Suprapubic skin (tissue), 4 donors: ENCODE data around the gene IGF2BP3. TPM values are rescaled to one million over a fixed set of nuclear protein-coding genes. Genes with fewer than 3 reads are reported as not detected.

Experiments used
- DNase-seq, 2 donors: peaks; one replicate each; pipeline ENCODE4 v3.0.0-alpha.2; 2019; ENCODE audit warnings: low spot score in 2 of 2
- H3K27ac ChIP-seq: fragments of 200-600 bp; sonication (generic); one replicate; pipeline ENCODE4 v1.5.1; 2019
- H3K27me3 ChIP-seq: fragments of 200-600 bp; sonication (generic); one replicate; pipeline ENCODE4 v1.5.1; 2019
- H3K36me3 ChIP-seq: fragments of 200-600 bp; sonication (generic); one replicate; pipeline ENCODE4 v1.5.1; 2019
- H3K4me1 ChIP-seq: fragments of 200-600 bp; sonication (generic); one replicate; pipeline ENCODE4 v1.5.1; 2019
- H3K4me3 ChIP-seq: fragments of 200-600 bp; sonication (generic); one replicate; pipeline ENCODE4 v1.5.1; 2019; ENCODE audit warnings: mild to moderate bottlenecking
- H3K9me3 ChIP-seq: fragments of 200-600 bp; sonication (generic); one replicate; pipeline ENCODE4 v1.5.1; 2019
- EP300 ChIP-seq: sonication (generic); formaldehyde crosslinking; IDR thresholded peaks from one replicate; pipeline ENCODE4 v1.6.1; 2017; ENCODE audit warnings: antibody characterized with exemption
- POLR2A ChIP-seq, 2 donors: fragments of 450-650 bp; IDR thresholded peaks; one replicate each; pipeline ENCODE4 v1.6.1; 2017; ENCODE audit warnings: antibody characterized with exemption in 2 of 2, mild to moderate bottlenecking in 2 of 2, moderate library complexity in 2 of 2
- POLR2AphosphoS5 ChIP-seq, 3 donors: sonication (generic); formaldehyde crosslinking; IDR thresholded peaks; one replicate each; pipeline ENCODE4 v1.6.1; 2017; ENCODE audit warnings: antibody characterized with exemption in 3 of 3
- WGBS: methylation state at CpG from one replicate; pipeline ENCODE4 v1.1.5; 2018; 5-methylcytosine and 5-hydroxymethylcytosine counted together
- total RNA-seq, 4 donors: library from RNA; depleted of rRNA; stranded (reverse); fragments of >200 nt; gene quantifications; one replicate each; pipeline ENCODE4 v1.1.0, GENCODE V29; 2016
- TF ChIP-seq, protein P1 (sequence below), 2 donors: fragments of 200-600 bp in 1 of 2; fragments of 450-650 bp in 1 of 2; sonication (generic) in 1 of 2; IDR thresholded peaks; one replicate each; pipeline ENCODE4 v1.5.1; 2016 to 2019; ENCODE audit warnings: antibody characterized with exemption in 2 of 2, mild to moderate bottlenecking in 1 of 2, moderate library complexity in 1 of 2

IGF2BP3 gene
- total RNA-seq, 4 donors from 2014 or later, result 0.47 to 1.9 TPM; not detected in 2

DNA sequence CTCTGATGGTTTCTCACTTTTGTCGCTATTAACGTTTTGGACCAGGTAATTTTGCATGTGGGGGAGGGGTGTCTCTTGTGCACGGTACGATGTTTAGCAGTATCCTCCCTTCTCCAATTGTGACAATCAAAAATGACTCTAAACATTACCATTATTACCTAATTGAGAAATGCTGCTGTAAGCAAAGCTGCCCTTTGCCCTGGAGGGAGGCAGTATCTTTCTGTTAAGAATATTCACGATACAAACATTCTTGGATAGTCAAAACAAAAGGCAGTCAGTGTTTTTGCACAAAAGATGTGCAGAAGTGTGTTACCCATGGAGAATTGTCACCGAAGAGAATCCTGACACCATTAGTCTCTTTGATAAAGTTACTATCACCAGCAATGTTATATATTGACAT lies 161.5 kb downstream of the IGF2BP3 start:
- 93% methylated on average over 6 of the region's 6 CpGs for WGBS
- Histone ChIP-seq H3K9me3 (no peaks in the 10 kb centered on the region), H3K27ac (no peak overlapping the region), H3K4me1 (no peaks in the 10 kb centered on the region), H3K4me3 (no peak overlapping the region), H3K36me3 (peaks cover 40% of the 10 kb centered on the region), H3K27me3 (no peaks in the 10 kb centered on the region)
- DNase-seq, result no peak
- TF ChIP-seq POLR2A (IDR thresholded peaks at IDR 0.05) (no peak), EP300 (no peak), POLR2AphosphoS5 (IDR thresholded peaks at IDR 0.05) (no peak)
- TF ChIP-seq, protein P1, sequence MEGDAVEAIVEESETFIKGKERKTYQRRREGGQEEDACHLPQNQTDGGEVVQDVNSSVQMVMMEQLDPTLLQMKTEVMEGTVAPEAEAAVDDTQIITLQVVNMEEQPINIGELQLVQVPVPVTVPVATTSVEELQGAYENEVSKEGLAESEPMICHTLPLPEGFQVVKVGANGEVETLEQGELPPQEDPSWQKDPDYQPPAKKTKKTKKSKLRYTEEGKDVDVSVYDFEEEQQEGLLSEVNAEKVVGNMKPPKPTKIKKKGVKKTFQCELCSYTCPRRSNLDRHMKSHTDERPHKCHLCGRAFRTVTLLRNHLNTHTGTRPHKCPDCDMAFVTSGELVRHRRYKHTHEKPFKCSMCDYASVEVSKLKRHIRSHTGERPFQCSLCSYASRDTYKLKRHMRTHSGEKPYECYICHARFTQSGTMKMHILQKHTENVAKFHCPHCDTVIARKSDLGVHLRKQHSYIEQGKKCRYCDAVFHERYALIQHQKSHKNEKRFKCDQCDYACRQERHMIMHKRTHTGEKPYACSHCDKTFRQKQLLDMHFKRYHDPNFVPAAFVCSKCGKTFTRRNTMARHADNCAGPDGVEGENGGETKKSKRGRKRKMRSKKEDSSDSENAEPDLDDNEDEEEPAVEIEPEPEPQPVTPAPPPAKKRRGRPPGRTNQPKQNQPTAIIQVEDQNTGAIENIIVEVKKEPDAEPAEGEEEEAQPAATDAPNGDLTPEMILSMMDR (IDR thresholded peaks at IDR 0.05), result no peak

GRCh38 chr7:23306936-23307521 lies 163.3 kb downstream of the IGF2BP3 start:
- WGBS, result 93% methylated on average over 2 of the region's 2 CpGs
- Histone ChIP-seq H3K4me1 (peaks cover 5% of the 10 kb centered on the region), H3K36me3 (peaks cover 47% of the 10 kb centered on the region), H3K9me3 (no peaks in the 10 kb centered on the region), H3K27ac (no peak overlapping the region), H3K4me3 (no peak overlapping the region), H3K27me3 (no peaks in the 10 kb centered on the region)
- TF ChIP-seq, protein P1 (IDR thresholded peaks at IDR 0.05), result no peak
- TF ChIP-seq POLR2A (IDR thresholded peaks at IDR 0.05), result no peak
- no peak for TF ChIP-seq POLR2AphosphoS5 (IDR thresholded peaks at IDR 0.05)
- no peak for TF ChIP-seq EP300
- no peak for DNase-seq

GRCh38 chr7:23299770-23300300 lies 170.5 kb downstream of the IGF2BP3 start:
- no peak for TF ChIP-seq POLR2A (IDR thresholded peaks at IDR 0.05)
- H3K27me3 ChIP-seq, result no peaks in the 10 kb centered on the region
- 6% methylated on average over 12 of the region's 12 CpGs for WGBS
- peaks cover 15% of the 10 kb centered on the region for H3K36me3 ChIP-seq
- H3K27ac ChIP-seq, result peak overlapping the region; percentile 82
- peaks cover 36% of the 10 kb centered on the region for H3K4me1 ChIP-seq
- peak overlapping the region; percentile 92 for H3K4me3 ChIP-seq
- H3K9me3 ChIP-seq, result no peaks in the 10 kb centered on the region
- DNase-seq, result no peak

DNA sequence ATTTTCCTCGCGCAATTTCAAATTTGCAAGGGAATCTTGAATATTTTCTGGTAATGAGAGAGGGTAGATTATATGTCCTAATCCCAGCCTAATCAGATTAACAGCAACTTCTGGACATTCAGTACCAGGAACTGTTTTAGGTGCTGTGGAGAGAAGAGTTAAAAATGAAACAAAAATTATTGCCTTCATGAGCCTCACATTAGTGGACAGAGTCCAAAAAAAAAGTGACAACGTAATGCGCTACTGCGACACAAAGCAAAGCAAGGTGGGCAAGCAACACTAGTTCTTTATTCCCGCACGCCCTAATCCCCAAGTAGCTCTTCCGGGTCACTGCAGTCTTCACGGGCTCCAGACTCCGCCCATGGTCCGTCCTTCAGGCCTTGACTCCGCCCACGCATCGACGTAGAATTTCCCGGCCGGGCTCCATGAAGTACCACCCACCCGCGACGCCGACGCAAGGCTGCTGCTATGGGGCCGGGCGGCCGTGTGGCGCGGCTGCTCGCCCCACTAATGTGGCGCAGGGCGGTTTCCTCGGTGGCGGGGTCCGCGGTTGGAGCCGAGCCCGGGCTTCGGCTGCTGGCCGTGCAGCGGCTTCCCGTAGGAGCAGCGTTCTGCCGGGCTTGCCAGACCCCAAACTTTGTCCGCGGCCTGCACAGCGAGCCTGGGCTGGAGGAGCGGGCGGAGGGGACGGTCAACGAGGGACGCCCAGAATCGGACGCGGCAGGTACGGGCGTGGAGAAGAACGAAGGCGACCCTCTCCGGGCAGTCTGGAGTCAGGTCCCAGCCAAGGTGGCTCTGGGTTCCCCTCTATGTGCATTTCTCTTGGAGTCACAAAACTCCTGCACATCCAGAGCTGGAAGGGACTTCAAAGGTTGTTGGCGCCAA lies 171.2 kb downstream of the IGF2BP3 start, which contains the start of gene MALSU1:
Gene MALSU1, plus strand, starts transcription at position 455 of the 885 bp plus-strand sequence. Its CDS starts 14 bp downstream, at position 469.
- no peaks in the 10 kb centered on the region for H3K27me3 ChIP-seq
- peak within 1 kb of the TSS; percentile 92 for H3K4me3 ChIP-seq
- no peaks in the 10 kb centered on the region for H3K9me3 ChIP-seq
- peaks cover 36% of the 10 kb centered on the region for H3K4me1 ChIP-seq
- H3K36me3 ChIP-seq, result peaks cover 15% of the 10 kb centered on the region
- under 1% methylated on average over 20 of the region's 59 CpGs for WGBS
- peak; percentile 98 for DNase-seq
- H3K27ac ChIP-seq, result peak within 1 kb of the TSS; percentile 82
- no peak for TF ChIP-seq EP300
- TF ChIP-seq POLR2AphosphoS5 (IDR thresholded peaks at IDR 0.05), result peak; percentile 46 to 70 (median 47)
- TF ChIP-seq, protein P1 (IDR thresholded peaks at IDR 0.05), result no peak
- TF ChIP-seq POLR2A (IDR thresholded peaks at IDR 0.05), result peak; percentile 53 to 74

- DNase-seq, result no peak
- peaks cover 35% of the 10 kb centered on the region for H3K4me1 ChIP-seq
- H3K4me3 ChIP-seq, result peak overlapping the region; percentile 92
- WGBS, result 33% methylated on average over 11 of the region's 11 CpGs
- no peaks in the 10 kb centered on the region for H3K9me3 ChIP-seq
- TF ChIP-seq POLR2A (IDR thresholded peaks at IDR 0.05) (no peak), POLR2AphosphoS5 (IDR thresholded peaks at IDR 0.05) (no peak), EP300 (no peak)
- TF ChIP-seq, protein P1 (IDR thresholded peaks at IDR 0.05), result no peak
- H3K27ac ChIP-seq, result peak overlapping the region; percentile 82
- no peaks in the 10 kb centered on the region for H3K27me3 ChIP-seq
- peaks cover 15% of the 10 kb centered on the region for H3K36me3 ChIP-seq
These were observed 172.0 kb downstream of the IGF2BP3 start for GRCh38 chr7:23298141-23298881.
